Measurements from ENCODE around the gene SRD5A2.

GRCh38 chr2:31581124-31581795, 522 bp upstream of the SRD5A2 start:
- TF ChIP-seq CTCF (conservative IDR thresholded peaks at IDR 0.05): no peak
- no peak for TF ChIP-seq EZH2 (IDR thresholded peaks at IDR 0.05; ENCODE audit: low read depth)
